Activated CD4-positive, alpha-beta T cell treated with anti-CD3 and anti-CD28 coated beads, Interleukin-2, amount 50 U/mL, for 4 hours (primary cell): ENCODE results near the gene SLC39A13.

ENCODE experiments used
- DNase-seq, 2 experiments: peaks; one replicate each; pipeline ENCODE4 v3.0.0-alpha.2; 2020

SLC39A13 gene

DNA sequence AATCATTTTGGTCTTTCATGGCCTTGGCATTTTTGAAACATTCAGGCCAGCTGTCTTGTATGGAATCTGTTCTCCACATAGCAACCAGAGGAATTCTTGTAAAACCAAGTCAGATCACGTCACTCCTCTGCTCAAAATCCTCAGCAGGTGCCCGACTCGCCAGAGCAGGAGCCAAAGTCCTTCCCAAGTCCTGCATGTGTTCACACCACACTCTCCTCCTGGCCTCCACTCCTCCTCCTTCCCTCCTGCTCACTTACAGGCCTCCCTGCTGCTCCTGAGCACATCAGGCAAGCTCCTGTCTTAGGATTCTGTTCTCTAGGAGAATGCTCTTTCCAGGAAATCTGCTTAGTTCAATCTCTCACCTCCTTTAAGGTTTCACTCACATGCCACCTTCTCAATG lies 24.8 kb downstream of the SLC39A13 start:
- no peak for DNase-seq

DNA sequence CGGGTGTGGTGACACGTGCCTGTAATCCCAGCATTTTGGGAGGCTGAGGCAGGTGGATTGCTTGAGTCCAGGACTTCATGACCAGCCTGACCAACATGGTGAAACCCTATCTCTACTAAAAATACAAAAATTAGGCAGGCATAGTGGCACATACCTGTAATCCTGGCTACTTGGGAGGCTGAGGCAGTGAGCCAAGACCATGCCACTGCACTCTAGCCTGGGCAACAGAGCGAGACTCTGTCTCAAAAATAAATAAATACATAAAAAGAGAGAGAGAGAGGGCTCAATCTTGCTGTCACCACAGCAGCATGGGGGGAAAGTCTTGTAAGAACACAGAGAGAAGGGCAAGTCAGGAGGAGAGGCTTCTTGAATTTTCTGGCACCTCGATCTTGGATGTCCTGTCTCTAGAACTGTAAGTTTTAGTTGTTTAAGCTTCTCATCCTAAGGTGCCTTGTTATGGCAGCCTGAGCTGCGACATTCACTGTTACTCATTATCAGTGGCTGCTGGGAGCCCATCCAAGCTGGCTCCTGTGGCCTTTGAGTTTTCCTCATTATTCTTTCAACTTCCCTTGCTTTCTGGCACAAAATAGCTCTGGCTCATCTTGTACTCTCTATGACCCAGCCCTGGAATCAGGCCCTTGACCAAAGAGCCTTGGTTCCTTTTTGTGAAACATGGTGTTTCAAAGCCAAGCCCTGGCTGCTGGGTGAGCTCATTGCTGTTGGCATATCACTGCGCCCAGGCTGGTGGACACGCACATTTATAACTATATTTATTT lies 25.8 kb downstream of the SLC39A13 start:
- no peak for DNase-seq

DNA sequence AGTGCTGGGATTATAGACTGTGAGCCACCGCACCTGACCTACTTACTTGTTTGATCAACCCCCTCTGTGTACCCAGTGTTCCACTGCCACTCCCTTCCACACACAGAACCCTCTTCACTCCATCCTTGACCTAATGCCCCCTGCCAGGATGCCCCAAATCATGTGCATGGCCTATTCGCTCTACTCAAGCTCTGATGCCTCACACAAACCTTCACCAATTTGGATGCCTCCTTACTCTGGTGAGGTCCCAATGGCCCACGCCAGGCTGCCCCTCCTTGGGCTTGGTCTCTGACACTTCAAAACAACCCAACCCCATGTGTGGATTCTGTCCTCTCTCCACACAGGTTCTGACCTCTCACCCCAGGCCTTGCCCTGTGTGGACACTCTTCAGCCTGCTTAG lies 27.3 kb downstream of the SLC39A13 start:
- no peak for DNase-seq

DNA sequence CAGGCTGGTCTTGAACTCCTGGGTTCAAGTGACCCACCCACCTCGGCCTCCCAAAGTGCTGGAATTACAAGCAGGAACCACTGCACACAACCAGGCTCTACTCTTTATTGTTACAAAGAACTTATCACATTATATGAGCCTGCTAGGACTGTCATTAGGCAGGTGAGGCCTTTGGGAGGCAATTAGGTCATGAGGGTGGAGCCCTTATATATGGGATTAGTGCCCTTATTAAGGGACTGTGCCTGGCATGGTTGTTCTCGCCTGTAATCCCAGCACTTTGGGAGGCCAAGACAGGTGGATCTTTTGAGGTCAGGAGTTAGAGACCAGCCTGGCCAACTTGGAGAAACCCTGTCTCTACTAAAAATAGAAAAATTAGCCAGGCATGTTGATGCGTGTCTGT lies 28.3 kb downstream of the SLC39A13 start:
- no peak for DNase-seq

DNA sequence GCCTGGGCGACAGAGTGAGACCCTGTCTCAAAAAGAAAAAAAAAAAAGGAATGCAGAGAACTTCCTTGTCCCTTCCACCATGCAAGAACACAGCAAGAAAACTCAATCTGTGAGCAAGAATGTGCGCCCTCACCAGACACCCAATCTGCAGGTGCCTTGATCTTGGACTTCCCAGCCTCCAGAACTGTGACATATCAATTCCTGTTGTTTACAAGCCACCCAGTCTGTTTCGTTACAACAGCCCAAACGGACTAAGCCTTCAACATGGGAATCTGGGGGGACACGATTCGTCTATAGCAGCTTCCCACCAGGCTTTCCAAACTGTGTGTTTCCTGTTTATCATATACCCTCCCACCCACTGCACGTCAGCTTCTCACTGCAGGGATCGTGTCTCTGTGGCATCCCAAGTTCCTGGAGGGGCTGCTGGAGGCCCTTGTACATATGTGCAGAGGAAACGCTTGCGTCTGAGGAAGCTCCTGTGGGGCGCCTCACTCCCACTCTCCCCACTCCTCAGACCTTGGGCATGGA lies 28.9 kb downstream of the SLC39A13 start:
- DNase-seq, result no peak

DNA sequence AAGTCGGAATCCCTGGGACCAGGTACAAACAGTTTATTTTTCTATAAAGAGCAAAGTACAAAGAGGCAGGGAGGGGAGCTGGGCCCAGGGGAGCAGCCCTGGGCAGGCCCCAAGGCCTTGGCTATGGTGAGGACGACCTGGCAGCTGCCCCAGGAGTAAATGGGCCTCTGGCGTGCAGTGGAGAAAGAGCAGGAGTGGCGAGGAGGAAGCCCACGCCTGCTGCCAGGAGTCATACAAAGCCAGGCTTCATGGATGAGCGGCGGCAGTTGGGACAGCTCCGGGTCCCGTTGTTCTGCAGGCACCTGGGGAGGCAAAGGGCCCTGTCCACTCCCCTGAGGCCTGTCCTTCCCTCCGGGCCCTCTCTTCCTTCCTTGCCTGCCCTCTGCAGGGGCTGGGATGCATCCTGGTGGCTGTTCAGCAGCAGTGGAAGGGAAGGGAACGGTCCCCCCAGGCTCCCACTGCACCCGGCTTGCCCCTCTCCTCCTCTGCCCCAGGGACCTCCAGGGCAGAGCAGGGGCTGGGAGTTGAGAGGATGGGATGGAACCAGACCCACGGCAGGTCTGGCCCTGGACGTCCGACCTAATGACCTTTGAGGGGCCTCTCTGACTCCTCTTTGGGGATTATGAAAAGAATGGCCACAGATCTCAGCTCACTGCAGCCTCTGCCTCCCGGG lies 29.5 kb downstream of the SLC39A13 start:
- no peak for DNase-seq

DNA sequence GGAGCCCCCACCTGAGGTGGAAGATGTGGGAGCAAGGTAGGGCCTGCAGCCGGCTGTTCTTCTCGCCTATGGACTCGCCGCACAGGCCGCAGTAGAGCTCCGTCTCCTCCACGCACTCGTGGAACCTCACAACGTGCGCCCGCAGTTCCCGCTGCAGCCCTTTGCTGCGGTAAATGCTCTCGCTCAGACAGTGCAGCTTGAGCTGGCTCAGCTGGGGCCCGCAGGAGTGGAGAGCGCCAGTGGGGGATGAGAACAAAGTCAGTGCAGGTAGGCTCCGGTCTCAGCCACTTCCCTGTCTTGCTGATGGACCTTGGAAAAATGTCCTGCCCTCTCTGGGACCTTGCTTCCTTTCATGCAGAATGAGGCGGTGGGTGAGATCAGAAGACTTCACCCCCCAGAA lies 30.3 kb downstream of the SLC39A13 start:
- DNase-seq, result no peak

DNA sequence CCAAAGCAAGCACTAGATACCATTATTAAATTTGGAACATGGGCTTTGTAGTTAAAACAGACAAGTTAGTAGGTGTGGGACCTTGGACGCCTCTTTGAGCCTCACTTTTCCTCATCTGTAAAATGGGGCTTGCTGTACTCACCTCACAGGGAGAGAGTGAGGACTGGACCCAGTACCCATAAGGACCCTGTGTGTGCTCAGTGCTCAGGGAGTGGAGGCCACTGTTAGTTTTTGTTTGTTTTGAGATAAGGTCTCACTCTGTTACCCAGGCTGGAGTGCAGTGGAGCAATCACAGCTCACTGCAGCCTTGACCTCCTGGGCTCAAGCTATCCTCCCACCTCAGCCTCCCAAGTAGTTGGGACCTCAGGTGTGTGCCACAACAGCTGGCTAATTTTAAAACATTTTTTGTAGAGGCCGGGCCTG lies 31.7 kb downstream of the SLC39A13 start:
- no peak for DNase-seq

DNA sequence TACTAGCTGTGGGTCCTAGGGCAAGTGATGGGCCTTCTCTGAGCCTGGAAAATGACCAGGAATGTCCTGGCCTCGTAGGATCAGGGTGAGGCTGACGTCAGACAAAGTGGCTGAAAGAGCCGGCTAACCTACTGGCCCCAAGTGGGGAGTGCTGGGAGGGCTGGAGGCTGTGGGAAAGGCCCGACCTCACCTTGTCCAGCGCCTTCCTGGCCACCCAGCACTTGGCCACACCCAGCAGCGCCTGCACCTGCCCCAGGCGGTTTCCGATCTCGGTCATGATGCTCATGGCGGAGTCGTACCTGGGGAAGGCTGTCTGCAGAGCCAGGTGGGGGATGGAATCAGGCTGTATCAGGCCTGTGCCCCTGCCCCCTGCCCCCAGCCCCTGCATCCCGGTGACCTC lies 33.0 kb downstream of the SLC39A13 start:
- DNase-seq, result no peak

DNA sequence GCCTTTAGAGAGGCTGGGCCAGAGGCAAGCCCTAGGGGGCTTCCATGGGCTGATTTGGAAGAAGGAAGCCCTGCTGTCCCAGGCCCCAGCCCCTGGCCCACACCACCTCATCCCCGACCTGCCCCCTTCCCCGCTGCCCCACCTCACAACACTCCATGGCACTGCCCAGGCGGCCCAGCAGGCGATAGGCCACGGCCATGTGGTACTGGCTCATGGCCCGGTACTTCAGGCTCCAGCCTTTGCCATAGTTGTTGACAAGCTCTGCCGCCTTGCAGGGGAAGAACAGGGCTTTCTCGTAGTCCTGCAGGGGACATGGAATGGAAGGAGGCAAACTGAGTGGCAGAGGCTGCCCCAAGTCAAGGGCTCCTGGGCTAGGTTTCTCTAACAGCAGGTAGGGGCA lies 34.1 kb downstream of the SLC39A13 start:
- no peak for DNase-seq

DNA sequence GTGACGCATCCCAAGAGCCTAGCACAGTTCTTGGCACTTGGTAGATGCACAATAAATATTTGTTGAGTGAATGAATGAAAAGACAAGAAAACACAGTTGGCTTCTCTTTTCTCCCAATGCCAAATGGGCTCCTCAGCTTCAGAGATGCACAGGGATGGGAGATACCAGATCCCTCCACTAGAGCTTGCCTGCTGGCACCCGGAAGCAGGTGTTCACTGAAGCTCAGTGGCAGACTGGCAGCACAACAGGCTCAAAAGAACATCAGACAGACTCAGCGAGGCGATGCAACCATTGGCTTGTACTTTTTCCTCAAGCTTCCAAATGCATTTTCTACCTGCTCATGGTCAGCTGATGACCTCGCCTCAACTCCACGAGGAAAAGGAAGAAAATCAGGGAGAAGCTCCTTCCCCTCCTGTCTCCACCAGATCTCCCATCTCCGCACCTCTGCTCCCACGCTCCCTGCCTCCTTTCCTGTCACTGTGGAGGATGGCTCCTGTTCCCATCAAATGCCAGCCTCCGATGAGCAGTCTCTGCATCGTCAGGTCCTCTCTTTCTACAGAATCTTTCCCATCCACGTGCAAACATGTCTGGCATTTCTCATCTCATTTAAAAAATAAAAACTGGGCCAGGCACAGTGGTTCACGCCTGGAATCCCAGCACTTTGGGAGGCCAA lies 34.8 kb downstream of the SLC39A13 start:
- no peak for DNase-seq

DNA sequence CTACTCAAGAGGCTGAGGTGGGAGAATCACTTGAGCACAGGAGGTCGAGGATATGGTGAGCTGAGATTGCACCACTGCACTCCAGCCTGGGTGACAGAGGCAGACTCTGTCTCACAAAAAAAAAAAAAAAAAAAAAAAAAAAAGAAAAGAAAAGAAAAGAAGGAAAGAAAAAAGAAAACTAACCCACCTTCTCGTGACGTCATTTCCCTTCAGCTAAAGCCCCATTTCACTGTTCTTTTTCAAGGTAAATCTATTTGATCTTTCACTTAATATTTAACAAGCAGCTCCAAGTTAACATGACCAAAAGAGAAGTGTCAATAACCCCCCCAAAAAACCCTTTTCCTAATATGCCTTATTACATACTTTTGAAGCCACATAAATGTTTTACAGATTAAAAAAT lies 35.4 kb downstream of the SLC39A13 start:
- no peak for DNase-seq

DNA sequence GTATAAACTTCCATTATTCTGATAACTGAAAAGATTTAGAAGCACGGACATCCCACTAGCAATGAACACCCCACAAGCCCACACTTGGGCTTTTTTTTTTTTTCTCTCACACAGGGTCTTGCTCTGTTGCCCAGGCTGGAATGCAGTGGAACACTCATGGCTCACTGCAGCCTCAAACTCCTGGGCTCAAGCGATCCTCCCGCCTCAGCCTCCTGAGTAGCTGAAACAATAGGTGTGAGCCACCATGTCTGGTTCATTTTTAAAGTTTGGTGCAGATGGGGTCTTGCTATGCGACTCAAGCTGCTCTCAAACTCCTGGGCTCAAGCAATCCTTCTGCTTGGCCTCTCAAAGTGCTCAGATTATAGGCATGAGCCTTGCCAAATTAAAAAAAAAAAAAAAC lies 37.5 kb downstream of the SLC39A13 start:
- no peak for DNase-seq

DNA sequence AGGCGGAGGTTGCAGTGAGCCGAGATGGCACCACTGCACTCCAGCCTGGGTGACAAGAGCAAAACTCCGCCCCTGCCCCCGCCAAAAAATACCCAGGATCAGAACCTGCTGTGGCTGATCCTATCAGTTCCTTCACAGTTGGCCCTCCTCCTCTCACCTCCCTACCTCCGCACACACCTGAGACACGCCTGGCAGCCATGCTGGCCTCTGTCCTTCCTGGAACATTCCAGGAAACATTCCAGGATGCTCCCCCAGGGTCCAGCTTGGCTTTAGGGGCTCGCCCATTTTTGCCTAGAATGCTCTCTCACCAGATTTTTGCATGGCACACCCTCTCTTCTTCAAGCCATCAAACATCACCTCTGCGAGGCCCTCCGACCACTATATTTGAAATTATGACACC lies 38.4 kb downstream of the SLC39A13 start:
- no peak for DNase-seq

DNA sequence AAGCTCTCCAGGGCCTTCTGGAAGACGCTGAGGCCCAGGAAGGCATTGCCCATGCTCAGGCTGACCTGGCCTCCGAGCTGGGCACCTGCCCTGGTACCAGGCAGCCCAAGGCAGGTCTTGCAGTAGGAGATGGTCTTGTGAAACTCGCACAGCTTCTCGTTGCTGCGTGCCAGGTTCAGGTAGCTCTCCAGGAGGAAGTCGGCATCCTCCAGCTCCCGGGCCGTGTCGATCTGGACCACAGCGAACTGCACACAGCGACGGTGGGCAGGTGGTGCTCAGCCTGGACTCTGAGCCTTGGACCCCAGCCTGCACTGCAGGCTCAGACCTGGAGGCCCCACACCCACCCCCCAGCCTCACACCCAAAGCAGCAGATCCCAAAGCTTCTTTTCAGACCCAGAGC lies 39.5 kb downstream of the SLC39A13 start:
- no peak for DNase-seq

DNA sequence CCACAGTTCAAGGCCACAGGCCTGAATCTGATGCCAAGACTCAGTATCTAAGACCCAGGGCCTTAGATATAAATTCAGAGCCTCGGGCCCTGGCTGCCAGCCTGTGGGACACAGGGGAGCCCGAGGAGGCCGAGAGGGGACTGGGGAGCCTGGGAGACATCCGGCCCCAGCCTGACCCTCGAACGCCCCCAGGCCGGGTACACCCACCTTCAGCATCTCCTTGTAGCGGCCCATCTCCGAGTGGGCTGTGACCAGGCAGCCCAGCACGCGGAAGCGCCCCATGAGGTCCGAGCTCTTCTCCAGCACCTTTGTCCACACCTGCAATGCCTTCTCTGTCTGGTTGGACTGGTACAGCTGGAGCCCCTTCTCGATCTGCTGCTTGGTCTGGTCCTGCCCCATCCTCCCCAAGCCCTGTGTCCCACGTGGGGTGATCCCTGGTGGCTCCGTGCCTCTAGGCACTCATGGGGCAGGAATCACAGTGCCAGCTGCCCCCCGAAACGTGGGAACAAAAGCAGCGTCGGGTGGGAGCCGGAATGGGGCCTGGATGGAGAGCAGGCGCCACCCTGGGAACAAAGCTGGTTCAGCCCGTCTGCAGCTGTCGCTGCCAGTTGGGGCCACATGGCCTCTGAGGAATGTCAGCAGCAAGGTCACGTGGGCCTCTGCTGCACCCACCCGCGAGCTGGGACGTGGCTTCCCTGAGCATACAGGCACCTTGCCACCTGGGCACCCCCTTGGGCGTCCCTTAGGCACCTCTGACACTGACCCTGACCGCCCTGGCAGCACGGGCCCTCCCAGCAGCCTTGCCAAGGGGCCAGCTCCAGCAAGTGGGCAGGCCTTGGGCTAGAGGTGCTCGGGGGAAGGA lies 40.4 kb downstream of the SLC39A13 start, which contains the start of gene RAPSN:
RAPSN (minus strand) TSS at position 571 of the 862 bp plus-strand sequence; CDS start at position 399, 172 bp downstream.
- DNase-seq, result no peak

DNA sequence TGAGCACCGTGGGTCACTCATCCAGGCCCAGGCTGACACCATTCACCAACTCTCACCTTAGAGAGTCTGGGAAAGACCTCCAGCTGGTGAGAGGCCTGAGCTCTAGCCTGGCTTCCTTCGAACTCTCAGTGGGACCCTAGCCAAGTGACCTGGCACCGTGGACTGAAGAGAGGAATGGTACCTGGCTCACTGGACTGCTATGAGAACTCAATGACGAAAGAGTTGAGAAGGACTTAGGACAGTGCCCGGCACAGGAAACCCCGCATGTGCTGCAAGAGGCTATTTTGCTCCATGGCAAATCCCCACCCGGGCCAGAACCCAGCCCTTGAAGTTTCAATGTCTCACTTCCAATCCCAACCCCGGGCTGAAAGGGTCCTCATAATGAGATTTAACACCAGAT lies 41.2 kb downstream of the SLC39A13 start:
- DNase-seq, result no peak

DNA sequence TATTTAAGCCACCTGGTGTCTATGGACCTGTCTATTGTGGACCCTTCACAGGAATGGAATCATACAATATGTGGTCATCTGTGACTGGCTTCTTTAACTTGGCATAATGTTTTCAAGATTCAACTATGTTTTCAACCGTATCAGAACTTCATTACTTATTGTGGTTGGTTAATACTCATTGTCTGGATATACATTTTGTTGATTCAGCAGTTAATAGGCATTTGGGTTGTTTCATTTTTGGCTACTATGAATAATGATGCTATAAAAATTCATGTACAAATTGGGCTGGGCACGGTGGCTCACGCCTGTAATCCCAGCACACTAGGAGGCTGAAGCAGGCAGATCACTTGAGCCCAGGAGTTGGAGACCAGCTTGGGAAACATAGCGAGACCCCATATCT lies 43.0 kb downstream of the SLC39A13 start:
- DNase-seq, result no peak

DNA sequence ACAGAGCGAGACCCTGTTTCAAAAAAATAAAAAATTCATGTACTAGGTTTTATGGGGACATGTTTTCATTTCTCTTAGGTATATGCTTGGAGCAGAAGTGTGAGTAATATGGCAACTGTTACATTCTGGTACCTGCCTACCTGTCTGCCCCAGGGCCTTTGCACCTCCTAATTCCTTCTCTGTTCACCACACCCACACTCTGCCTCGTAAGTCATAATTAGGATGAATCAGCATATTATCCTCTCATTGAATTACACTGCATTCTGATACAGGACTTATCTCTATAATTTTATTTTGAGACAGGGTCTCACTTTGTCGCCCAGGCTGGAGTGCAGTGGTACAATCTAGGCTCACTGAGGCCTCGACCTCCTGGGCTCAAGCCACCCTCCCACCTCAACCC lies 43.6 kb downstream of the SLC39A13 start:
- no peak for DNase-seq

DNA sequence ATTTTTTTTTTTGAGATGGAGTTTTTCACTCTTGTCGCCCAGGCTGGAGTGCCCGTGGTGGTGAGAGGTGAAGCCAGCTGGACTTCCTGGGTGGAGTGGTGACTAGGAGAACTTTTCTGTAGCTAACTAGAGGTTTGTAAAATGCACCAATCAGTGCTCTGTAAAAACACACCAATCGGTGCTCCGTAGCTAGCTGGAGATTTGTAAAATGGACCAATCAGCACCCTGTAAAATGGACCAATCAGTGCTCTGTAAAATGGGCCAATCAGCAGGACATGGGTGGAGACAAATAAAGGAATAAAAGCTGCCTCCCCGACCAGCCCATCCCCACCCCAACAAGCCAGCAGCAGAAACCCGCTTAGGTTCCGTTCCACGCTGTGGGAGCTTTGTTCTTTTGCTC lies 45.0 kb downstream of the SLC39A13 start:
- DNase-seq, result no peak

DNA sequence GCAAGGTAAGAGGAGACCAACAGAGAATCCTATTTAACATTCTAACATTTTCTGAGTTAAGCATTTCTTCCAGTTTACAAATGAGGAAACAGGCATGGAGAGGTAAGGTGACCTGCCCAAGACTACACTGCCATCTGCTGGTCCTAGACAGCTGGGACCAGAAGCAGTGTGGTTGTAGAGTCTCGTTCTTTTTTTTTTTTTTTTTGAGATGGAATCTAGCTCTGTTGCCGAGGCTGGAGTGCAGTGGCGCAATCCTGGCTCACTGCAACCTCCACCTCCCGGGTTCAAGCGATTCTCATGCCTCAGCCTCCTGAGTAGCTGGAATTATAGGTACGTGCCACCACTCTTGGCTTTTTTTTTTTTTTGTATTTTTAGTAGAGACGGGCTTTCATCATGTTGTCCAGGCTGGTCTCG lies 45.9 kb downstream of the SLC39A13 start:
- DNase-seq, result peak; percentile 53 to 61

DNA sequence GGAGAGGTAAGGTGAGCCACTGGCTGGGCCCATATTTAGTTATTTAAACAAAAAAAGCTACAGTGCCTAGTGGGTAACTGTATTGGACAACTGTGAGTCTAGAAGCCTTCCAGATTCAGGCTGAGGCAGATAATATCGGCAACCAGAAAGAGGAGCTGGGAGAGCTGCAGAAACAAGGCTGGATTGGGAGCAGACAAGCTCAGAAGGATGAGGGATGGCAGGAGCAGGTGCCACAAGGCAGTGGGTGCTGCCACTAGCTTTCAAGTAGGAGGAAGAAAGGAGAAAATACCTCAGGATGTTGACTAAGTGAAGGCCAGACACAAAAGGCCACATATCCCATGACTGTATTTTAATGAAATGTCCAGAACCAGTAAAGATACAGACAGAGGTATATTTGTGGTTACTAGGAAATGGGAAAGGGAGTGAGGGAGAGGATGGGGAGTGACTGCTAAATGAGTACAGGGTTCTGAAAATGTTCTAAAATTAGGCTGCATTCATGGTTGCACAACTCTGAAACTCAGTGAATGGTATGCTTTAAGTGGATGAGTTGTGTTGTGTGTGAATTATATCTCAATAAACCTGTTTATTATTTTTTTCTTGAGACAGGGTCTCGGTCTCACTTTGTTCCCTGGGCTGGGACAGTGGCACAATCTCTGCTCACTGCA lies 52.3 kb downstream of the SLC39A13 start:
- no peak for DNase-seq
